OCI-LY7 (cell line): ENCODE measurements around the gene EMC8.
"Not testable (repeated sequence)": the region's sequence is repeated elsewhere in the genome, so short reads cannot be mapped to it uniquely, and the experiment has no call there.

ENCODE experiments used
- CTCF ChIP-seq: fragments of 200-600 bp; sonication (generic); conservative IDR thresholded peaks from 2 replicates; pipeline ENCODE4 v1.5.1; 2014; ENCODE audit warnings: mild to moderate bottlenecking, antibody characterized with exemption, low read length, moderate library complexity, mixed read lengths
- EZH2phosphoT487 ChIP-seq: fragments of 200-600 bp; sonication (generic); IDR thresholded peaks from 2 replicates; pipeline ENCODE4 v1.6.1; 2018; ENCODE audit warnings: low read depth, borderline replicate concordance, mild to moderate bottlenecking, mixed run types, antibody characterized with exemption, low read length, moderate library complexity, mixed read lengths

GRCh38 chr16:85807340-85807739 lies 8.0 kb upstream of the EMC8 start:
- not testable (repeated sequence) for TF ChIP-seq CTCF, EZH2phosphoT487
